Measurements from ENCODE around the gene TMEM63A.

Gene TMEM63A

GRCh38 chr1:225886159-225887029 is 4.2 kb upstream of the TMEM63A start:
- DNase-seq (ENCODE audit: low read depth in 3 of 3), result no peak

GRCh38 chr1:225885336-225885735 is 3.2 kb upstream of the TMEM63A start:
- DNase-seq (ENCODE audit: low read depth in 3 of 3), result no peak

- DNase-seq (ENCODE audit: low read depth in 3 of 3), result no peak
Measured at GRCh38 chr1:225883616-225884265, 1.6 kb upstream of the TMEM63A start.

DNA sequence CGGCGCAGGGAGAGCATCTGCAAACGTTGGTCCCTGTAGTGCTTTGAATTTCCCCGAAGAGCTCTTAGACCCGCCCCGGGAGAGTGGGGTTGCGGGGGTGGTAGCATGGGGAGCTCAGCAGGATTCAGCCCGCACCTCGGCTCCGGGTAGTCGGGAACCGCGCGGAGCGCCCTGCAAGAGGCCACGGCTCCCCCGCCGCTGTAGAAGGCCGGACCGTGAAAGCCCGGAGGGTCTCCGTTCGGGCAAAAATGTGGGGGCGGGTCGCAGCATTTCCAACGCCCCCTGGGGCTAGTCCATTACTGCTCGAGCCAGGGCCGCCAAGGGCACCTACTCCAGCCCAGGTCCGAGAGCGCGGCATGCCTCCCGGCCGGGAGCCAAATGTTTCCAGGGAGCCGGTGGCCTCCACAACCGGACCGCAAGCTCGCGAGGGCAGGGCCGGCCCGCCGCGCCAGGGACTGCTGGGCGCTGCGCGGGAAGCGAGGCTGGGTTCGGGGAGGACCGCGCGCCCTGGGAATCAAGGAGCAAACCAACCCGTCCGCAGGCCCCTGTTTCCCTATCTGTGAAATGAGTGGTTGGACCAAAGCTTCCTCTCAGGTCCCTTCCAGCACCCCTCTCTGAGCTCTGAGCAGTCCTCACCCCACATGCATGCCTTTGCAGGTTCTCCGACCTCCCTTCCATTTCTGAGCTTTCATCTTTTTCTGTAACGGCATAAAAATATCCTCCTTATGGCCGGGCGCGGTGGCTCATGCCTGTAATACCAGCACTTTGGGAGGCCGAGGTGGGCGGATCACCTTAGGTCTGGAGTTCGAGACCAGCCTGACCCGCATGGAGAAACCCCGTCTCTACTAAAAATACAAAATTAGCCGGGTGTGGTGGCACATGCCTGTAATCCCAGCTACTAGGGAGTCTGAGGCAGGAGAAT is 775 bp upstream of the TMEM63A start:
- DNase-seq (ENCODE audit: low read depth in 3 of 3), result peak in 1 of 3 experiments; percentile 48

DNA sequence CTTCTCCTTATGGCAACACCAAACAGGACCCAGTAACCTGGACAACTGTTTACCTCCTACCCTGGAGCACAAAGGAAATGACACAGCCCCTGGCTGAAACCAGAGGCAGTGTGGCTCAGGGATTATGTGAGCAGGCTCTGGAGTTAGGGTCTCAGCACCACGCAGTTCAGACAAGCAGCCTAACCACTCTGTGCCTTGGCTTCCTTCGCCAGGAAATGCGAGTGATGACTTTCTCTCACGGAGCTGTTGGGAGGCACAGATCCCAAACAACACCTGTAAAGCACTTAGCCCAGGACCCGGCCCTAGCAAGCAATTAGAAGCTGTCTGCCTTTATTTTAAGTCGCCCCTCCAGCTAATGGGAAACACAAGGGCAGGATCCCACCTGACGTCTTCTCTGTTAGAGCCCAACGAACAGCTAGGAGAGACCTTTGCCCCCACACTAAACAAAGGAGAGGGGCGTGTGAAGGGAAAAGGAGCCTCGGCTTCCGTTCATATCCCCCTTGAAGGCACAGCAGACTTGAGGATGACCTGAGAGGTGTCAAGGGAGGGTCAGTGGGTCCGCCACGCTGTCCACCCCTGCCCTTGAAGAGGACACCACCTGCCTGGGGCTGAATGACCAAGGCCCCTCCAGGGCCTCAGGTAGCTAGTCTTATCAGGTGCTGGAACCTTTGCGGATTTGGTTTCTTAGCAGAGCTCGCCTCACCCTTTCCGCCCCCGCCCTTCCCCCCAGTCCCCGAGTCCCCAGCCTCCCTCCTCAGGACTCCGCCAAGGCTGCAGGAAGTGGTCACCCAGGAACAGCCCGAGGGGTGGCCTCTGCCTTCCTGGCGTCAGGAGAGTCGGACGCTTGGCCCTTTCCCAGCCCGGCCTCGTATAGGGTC is 860 bp downstream of the TMEM63A start:
- peak in 1 of 3 experiments; percentile 51 for DNase-seq (ENCODE audit: low read depth in 3 of 3)

DNA sequence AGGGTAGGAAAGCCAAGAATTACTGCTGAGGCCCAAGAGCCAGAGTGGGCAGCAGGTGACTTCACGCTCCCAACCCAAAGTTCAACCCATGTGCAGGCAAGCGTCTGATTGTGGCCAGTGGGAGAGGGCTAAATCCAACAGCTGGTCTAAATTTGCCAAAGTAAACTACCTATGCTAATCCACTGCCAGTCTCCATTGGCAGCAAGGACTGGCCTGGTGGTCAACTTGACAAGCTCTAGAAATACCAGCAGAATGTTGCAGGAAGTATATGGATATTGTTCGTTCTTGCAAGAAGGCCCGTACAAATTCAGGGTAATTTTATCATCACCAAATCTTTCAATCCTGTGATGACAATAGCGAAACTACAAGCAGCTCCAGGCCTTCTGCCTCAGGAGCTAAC is 1.5 kb downstream of the TMEM63A start:
- DNase-seq (ENCODE audit: low read depth in 3 of 3), result no peak

DNA sequence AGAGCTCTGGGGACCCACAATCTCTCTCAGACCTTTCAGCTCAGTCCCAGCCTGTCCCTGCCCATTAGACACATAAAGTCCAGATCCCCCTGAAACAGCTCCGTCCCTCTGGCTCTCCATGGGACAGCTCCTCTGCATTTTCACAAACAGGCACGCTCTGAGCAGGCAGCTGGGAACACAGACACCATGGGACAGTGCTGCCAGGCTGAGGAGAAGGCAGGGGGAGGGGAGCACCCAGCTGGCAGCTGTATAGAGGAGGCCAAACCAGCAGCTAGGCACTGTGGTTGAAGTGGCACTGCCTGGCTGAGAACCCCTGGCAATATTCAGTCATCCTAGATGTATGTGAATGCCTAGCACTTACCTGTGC is 2.0 kb downstream of the TMEM63A start:
- no peak for DNase-seq (ENCODE audit: low read depth in 3 of 3)

DNA sequence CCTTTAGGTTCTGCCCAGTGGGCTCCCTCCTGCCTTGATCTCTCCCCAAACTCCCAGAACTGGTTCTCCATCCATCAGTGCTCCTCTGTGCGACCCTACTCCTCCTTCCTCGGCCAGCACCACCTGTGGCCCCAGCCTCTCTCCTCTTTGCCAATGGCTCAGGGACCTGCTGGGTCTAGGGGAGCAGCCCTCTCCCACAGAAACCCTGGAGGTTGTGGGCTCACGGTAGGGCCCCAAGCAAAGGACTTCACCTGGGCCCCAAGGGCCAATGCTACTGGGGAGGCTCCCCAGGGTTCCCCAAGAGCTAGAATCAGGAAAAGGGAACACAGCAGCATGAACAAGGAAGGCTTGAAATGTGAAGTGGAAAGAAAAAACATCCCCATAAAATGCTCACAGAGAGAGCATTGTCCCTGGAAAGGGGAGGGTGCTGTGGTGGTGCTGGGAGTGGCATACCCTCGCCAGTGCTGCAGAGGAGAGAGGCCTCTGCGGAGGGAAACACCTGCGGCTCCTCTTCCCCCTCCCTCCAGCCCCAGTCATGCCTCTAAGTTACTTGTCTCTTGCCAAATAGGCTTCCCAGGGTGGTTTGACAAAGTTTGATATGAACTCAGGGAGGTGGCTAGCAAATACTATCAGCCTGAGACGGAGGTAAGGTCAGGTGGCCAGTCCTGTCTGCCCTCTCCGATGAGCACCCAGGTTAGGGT is 2.5 kb downstream of the TMEM63A start:
- no peak for DNase-seq (ENCODE audit: low read depth in 3 of 3)

DNA sequence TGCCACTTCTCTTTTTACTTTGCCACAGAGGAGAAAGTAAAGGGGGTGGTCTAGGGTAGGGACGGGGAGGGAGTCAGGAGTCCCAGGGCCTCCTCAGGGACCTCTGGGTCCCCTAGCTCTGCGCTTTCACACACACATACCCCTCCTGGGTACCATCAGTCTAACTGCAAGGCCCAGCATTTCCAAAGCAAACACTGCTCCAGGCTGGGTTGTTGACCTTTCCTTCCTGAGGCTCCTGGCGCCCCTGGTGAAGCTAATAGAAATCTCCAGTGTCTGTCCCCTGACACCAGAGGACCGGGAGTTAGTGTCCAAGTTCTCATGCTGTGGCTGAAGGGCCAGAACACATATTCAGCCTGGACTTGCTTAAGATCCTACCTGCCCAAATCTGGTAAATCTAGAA is 3.9 kb downstream of the TMEM63A start:
- no peak for DNase-seq (ENCODE audit: low read depth in 3 of 3)

GRCh38 chr1:225877580-225877979 is 4.6 kb downstream of the TMEM63A start:
- no peak for DNase-seq (ENCODE audit: low read depth in 3 of 3)

GRCh38 chr1:225876900-225877510 is 5.2 kb downstream of the TMEM63A start:
- DNase-seq (ENCODE audit: low read depth in 3 of 3), result no peak

GRCh38 chr1:225875044-225875815 is 7.0 kb downstream of the TMEM63A start:
- no peak for DNase-seq (ENCODE audit: low read depth in 3 of 3)

- no peak for DNase-seq (ENCODE audit: low read depth in 3 of 3)
Measured at GRCh38 chr1:225874431-225874830, 7.7 kb downstream of the TMEM63A start.

DNA sequence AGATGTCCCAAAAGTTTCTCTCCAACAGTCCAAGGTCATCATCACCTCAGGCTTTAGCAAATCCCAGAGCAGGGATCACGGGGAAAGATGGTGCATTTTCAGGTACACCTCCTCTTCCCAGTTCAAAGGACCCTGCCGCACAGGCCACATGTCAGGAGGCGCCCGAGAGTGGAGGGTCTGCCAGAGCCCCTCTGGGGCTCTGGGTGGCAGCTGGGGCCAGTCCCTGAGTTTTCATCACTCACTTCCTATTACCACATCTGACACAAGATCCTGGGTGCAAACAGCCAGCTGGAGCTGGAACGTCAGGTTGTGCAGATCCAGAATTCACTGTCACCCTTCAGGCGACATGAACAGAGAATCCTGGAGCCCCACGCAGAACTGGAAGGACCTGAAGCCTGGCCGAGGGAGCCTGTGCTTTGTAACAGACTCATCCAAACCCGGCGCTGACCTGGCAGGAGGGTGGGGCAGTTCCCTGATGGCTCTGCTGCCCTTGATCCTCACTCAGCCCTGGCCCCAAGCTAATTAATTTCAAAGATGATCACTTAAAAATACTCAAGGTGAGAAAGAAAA is 8.8 kb downstream of the TMEM63A start:
- no peak for DNase-seq (ENCODE audit: low read depth in 3 of 3)

DNA sequence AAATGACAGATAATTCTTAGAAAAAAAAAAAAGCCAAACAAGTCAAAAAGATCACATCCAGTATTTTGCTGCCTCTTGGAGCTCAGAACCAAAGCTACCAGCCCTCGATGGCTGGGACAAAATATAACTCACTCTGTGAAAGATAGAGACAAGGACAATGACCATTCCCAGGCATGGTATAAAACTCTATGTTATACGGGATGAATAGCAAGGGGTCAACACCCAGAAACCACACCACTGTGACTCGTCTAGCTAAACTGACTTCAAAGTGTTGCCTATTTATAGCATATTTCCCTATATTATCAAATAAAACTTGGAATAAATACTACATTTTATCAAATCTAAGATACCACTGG is 10.1 kb downstream of the TMEM63A start:
- no peak for DNase-seq (ENCODE audit: low read depth in 3 of 3)

DNA sequence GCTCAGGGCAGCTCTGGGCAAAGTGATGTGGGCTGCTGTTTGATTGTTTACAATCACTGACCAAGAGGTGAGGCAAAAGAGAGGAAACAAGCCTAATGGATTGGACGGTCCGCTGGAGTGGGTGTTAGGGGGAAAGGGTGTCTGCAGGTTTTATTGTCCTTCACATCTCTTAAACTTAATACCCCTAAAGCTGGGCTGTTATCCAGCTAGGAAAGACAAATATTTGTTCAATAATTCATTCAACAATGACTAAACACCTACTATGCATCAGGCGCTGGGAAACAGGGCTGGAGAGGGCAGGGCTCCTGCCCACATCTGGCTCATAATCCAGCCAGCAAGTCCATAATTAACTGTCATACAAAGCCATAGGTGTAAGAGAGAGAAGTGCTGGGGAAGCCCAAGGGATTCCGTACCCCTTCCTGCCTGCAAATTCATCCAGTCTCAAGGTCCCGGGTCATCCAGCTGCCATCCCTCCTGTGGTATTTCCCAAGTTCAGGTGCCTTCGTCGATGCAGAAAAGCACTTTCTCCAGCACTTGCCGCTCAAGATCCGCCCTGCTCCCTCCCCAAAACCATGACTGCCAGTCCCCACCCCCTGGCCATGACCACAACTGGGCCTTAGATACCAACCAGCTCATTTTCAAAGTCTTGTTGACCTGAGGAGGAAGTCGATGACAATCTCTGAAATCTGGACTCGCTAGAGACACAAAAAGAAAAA is 10.7 kb downstream of the TMEM63A start:
- no peak for DNase-seq (ENCODE audit: low read depth in 3 of 3)

- DNase-seq (ENCODE audit: low read depth in 3 of 3), result no peak
Measured at GRCh38 chr1:225870911-225871310, 11.3 kb downstream of the TMEM63A start.

GRCh38 chr1:225868631-225869330 is 13.4 kb downstream of the TMEM63A start:
- no peak for DNase-seq (ENCODE audit: low read depth in 3 of 3)

Data from stimulated activated CD4-positive, alpha-beta T cell treated with anti-CD3 and anti-CD28 coated beads, TNF-alpha, amount 100 ng/mL, for 24 hours (primary cell).